OCI-M2 (cell line): Measurements from ENCODE around the gene LAPTM5.

Experiments
- DNase-seq: peaks from one replicate; lab custom pipeline; 2025; ENCODE audit not compliant: unreplicated experiment; lab: John Stamatoyannopoulos, UW

LAPTM5 gene

DNA sequence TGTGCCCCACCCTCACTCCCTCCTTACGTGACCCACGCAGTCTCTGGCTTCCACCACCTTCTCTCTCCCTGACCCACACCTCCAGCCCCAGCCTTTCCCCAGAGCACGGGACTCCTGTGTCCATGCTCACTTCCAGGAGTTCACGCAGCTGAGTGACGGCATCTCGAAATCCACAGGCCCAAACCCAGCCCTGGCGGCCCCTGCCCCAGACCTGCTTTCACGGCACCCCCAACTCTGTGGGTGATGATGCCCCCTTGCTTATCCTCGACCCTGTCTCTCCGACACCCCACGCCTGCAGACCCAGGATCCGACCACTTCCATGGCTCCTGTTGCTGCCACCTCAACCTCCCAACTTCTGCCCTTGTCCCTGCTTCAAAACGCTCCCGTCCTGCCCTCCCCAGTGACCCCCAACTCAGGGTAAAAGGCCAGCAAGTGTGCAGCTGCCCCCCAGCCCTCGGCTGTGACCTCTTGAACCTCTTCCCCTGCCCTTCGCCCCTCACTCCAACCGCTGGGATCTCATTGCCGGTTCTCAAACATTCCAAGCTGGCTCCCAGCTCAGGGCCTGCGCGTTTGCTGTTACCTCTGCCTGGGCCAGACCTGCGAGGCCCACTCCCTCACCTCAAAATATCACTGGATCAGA is 30.4 kb upstream of the LAPTM5 start:
- no peak for DNase-seq

DNA sequence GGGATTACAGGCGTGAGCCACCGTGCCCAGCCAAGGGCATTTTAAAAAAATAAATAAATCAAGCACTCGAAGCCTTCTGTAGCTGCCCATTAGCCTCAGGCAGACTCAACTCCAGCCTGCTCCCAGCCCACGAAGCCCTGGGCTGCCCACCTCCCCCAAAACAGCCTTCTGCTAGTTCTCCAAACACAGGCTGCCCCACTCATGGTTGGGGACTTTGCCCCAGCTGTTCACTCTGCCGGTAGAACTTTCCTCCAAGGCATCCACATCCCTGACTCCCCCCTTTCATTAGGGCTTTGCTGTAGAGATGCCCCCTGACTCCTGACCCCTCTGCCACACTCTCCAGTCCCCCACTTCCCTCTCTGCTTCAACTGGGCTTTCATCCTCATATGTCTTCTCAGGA is 29.7 kb upstream of the LAPTM5 start:
- DNase-seq: no peak

DNA sequence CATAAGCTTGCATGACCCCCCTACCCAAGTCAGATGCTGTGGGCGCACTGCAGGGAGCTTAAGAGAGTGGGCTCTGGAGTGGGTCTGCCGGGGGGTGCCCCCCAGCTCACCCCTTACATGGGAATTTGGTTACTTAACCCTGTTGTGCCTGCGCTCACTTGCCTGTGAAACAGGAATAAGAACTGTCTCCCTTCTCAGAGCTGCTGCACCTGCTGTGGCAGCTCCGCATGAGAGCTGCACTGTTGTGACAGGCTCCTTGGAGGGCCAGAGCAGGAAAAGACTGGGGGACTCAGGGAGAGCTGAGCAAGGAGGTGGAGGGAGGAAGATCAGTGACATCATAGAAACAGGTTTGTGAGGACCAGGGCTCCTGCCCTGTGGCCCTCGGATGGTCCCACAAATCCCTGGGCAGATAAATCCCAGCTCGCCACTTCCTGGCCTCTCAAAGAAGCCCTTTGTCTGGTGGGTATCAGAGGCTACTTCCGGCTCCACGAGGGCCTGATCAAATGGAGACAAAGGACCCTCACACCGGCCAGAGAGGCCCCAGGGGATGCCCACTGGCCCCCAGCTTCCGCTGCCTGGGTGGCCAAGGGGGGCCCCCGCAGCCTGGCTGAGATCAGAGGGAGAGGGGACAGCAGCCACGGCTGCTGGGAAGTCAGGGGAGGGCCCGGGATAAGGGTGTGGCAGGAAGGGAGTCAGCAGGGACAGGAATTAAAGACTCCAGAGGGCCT is 28.9 kb upstream of the LAPTM5 start:
- DNase-seq: no peak

- DNase-seq: no peak
Measured at GRCh38 chr1:30785714-30786113, 28.1 kb upstream of the LAPTM5 start.

DNA sequence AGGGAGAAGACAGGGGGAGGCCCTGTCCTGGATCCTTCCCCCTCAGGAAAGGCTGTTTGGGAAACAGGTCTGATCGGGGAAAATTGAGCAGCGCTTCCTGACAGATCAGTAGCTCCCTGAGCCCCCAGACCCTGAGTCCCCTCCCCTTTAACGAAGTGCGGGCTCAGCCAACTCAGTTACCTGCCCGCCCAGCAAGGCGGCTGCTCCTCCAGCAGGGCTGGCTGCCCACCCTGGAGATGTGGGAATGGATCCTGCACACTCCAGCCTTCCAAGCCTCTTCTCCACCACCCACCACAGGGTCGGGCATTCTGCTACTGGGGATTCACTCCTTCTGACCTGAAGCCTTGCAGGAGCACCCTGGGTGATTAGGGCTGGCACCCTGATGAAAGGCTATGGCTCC is 27.6 kb upstream of the LAPTM5 start:
- no peak for DNase-seq

DNA sequence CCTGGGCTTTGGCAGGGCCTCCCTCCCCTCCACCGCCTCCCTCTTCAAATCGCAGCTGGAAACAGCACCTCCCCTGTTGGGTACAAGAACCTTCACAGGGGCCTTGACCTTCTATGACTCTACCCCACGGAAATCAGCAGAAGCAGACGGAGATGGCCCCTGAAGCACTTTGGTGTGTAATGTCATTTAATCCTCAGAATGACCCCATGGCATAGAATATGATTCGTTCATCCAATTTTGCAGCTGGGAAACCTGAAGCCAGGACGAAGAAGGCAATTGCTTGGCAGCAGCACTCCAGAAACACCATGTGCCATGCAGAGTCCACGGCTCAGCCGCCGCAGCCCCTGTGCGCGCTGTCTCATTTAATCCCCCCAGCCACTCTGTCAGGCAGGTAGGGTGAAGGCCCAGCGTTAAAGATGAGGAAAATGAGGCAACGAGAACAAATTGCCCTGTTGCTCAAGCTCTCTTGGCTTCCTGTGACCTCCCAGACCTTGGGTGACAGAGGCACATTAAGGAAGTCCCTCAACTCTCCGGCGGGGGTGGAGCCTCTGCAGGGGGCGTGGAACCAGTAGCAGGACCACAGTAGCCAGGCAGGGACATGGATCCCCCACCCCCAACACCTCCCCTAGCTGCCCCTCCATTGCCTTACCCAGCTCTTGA is 25.8 kb upstream of the LAPTM5 start:
- DNase-seq: no peak

GRCh38 chr1:30782361-30783255 is 25.0 kb upstream of the LAPTM5 start:
- DNase-seq: no peak

- DNase-seq: no peak
Measured at GRCh38 chr1:30781906-30782305, 24.3 kb upstream of the LAPTM5 start.

GRCh38 chr1:30780409-30780808 is 22.8 kb upstream of the LAPTM5 start:
- DNase-seq: no peak

- peak; percentile 68 for DNase-seq
Measured at GRCh38 chr1:30779294-30780071, 21.9 kb upstream of the LAPTM5 start.

- DNase-seq: no peak
Measured at GRCh38 chr1:30778979-30779293, 21.4 kb upstream of the LAPTM5 start.

GRCh38 chr1:30778154-30778978 is 20.8 kb upstream of the LAPTM5 start:
- DNase-seq: peak; percentile 84

- no peak for DNase-seq
Measured at GRCh38 chr1:30777904-30778153, 20.3 kb upstream of the LAPTM5 start.

DNA sequence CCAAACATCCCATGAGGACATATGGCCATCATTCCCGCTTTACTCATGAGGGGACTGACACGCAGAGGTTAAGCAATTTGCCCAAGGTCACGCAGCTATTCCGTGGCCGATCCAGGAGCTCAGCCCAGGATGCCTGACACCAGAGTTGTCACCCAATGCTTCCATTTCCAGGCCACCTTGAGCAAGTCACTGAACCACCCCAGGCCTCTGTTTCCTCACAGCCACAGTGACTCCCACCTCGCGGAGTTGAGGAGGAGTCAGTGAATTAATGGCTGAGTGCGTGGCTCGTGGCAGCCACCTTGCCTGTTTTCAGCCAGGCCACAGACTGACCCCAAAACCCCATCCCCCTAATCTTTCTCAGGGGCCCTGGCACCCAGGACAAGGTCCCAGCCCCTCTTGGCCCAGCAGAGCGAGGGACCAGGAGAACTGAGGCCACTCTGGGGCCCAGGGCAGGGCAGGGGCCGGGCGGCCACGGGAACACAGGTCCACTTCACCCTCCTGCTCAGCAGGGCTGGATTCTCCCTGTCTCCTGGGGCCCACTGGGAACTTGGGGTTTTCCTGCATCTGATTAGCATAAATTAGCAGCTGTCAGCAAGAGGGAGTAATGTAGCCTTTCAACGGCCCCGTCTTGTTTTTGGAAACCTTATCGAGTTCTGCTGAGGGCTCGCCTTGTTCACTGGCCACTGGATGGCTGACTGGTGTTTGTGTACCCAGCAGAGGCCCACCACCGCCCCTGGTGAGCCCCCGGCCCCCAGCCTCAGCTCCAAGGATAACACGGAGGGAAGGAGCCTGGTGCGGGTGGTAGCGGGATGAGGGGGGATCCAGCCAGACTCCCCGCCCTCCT is 19.7 kb upstream of the LAPTM5 start:
- DNase-seq: no peak

DNA sequence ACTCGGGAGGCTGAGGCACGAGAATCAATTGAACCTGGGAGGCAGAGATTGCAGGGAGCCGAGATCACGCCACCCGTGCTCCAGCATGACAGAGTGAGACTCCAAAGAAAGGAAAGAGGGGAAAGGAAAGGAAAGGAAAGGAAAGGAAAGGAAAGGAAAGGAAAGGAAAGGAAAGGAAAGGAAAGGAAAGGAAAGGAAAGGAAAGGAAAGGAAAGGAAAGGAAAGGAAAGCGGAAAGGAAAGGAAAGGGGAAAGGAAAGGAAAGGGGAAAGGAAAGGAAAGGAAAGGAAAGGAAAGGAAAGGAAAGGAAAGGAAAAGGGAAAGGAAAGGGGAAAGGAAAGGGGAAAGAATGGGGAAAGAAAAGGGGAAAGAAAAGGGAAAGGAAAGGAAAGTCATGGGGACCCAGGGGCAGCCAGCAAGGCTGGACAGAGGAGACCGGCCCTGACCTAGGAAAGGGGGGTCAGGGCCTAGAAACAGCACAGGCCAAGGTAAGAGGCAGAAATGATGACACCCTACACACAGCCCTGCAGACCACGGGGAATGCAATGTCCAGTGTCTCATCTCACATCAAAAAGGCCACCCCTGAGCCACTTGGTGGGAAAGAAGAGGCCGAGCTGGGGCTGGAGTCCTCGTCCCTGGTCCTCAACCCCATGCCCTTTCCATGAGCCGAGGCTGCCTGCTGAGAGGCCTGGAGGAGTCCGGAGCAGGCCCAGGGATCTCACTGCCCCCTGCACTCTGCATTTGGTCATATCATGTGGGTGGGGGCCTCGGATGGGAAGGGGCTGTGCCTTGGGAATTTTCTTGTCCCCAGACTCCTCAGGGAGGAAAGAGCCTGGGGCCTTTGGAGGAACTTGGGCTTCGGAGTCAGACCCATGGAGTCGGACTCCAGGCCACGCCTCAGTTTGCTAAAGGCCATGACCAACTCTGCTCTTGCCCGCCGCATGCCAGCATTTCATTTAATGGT is 18.8 kb upstream of the LAPTM5 start:
- DNase-seq: no peak

DNA sequence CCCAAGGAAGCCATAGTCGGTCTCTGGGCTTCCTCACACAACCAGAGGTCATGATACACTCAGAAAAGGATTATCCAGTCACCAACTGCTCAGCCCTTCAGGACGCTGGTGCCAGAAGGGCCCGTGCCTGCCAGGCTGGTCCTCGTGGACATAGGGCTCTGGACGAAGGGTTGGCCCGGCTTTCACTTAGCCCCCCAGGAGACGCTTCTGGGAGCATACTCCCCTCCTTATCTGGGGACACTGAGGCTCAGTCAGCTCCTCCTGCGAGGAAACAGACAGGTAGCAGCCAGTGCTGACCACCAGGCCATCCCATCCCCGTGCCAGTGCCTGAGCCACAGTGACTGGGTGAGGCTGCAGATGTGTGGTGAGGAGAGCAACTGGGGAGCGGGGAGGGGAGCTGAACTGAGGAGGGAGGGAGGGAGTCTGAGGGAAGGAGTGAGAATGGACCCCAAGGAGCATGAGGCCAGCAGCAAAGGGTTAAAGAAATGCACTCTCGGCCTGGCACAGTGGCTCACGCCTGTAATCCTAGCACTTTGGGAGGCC is 17.9 kb upstream of the LAPTM5 start:
- no peak for DNase-seq

- no peak for DNase-seq
Measured at GRCh38 chr1:30774550-30775432, 17.2 kb upstream of the LAPTM5 start.
